Heart right ventricle (tissue), 16 donors: ENCODE results near the gene ACTR5. TPM values are rescaled to one million over a fixed set of nuclear protein-coding genes. Genes with fewer than 3 reads are reported as not detected.

Source experiments
- ATAC-seq, 8 donors: fragments of 200-7000 bp; cut with Tn5 transposase; one replicate each; pipeline ENCODE4 v1.9.1; 2020; ENCODE audit warnings: mild to moderate bottlenecking in 8 of 8, moderate library complexity in 8 of 8, moderate number of reproducible peaks in 1 of 8
- DNase-seq, 2 donors: peaks; one replicate each; pipeline ENCODE4 v3.0.0-alpha.2; 2020
- H3K27ac ChIP-seq, 10 donors: fragments of 200-600 bp; sonication (generic) in 2 of 10; one replicate each; pipeline versions ENCODE4 v1.5.0 to v1.8.0; 2020 to 2022; ENCODE audit warnings: mild to moderate bottlenecking in 3 of 10
- H3K27me3 ChIP-seq, 7 donors: fragments of 200-600 bp; one replicate each; pipeline ENCODE4 v1.8.0; 2021 to 2022; ENCODE audit warnings: mild to moderate bottlenecking in 2 of 7
- H3K36me3 ChIP-seq, 9 donors: fragments of 200-600 bp; sonication (generic) in 1 of 9; one replicate each; pipeline versions ENCODE4 v1.5.0 to v1.8.0; 2020 to 2022; ENCODE audit warnings: mild to moderate bottlenecking in 2 of 9
- H3K4me1 ChIP-seq, 9 donors: fragments of 200-600 bp; sonication (generic) in 1 of 9; one replicate each; pipeline versions ENCODE4 v1.5.0 to v1.8.0; 2020 to 2022; ENCODE audit warnings: mild to moderate bottlenecking in 4 of 9
- H3K4me3 ChIP-seq, 10 donors: fragments of 200-600 bp; sonication (generic) in 2 of 10; one replicate each; pipeline versions ENCODE4 v1.5.0 to v1.8.0; 2020 to 2022; ENCODE audit warnings: mild to moderate bottlenecking in 7 of 10, moderate library complexity in 2 of 10
- H3K9me3 ChIP-seq, 11 donors: fragments of 200-600 bp in 10 of 11; sonication (generic) in 2 of 11; one replicate each; pipeline versions ENCODE4 v1.5.0 to v1.8.0; 2013 to 2022; ENCODE audit warnings: mild to moderate bottlenecking in 2 of 11, control low read depth in 1 of 11, moderate library complexity in 1 of 11
- WGBS, 2 donors: extraction: QIAGEN DNeasy Blood & Tissue Kit; methylation state at CpG; one replicate each; pipeline ENCODE4 v1.1.7; 2013; ENCODE audit warnings: inconsistent platforms in 1 of 2; 5-methylcytosine and 5-hydroxymethylcytosine counted together
- intact Hi-C, 10 donors: fragments of 100-400 bp; cut with DNase I; formaldehyde crosslinking; loops; one replicate each; pipeline versions ENCODE4 v1.11.1 to v1.14.2; 2022
- polyA plus RNA-seq, 2 donors: library from polyadenylated mRNA; stranded (reverse); fragments of 200-250 nt; gene quantifications; one replicate each; pipeline ENCODE4 v1.2.3, GENCODE V29; 2013
- total RNA-seq, 10 donors: library from RNA; stranded (reverse); fragmentation: NEBNext Ultra II Directional in 3 of 10; extraction: Animal tissue kit (Norgen Biotek cat#: 25700) in 3 of 10; gene quantifications; one replicate each; pipeline versions ENCODE4 v1.2.1 to v1.2.4, GENCODE V29; 2021 to 2023
- TF ChIP-seq, protein P1 (sequence below), 9 donors: fragments of 200-600 bp; sonication (generic) in 2 of 9; IDR thresholded peaks; one replicate each; pipeline versions ENCODE4 v1.5.0 to v1.8.0; 2021 to 2022; ENCODE audit warnings: antibody characterized with exemption in 9 of 9, mild to moderate bottlenecking in 5 of 9, moderate library complexity in 1 of 9
- donor health status: Arrhythmogenic right ventricular cardiomyopathy.
- donor health status: ischemic (EF 13 %, LVEDD 7.1; RV severe dilation, severe dysfunction).
- donor health status: healthy with polysubstance abuse.
- donor health status: DM: no; HTN: yes; CAD: no.
- donor health status: DM: no; HTN: no; CAD: no.
- donor health status: ischemic (EF 25% LVEDD 6.9; RV normal size, moderate dysfunction).
- donor health status: ischemic (EF 25% LVEDD 5.7; RV mildly dilated, moderate dysfunction).
- donor health status: healthy.
- donor health status: DM: yes; HTN: yes; CAD: no.
- donor health status: Ischemic cardiomyopathy.
- donor health status: ischemic (EF 35%, LVEDD 5.7; RV mildly dilated, moderate dysfunction).
- donor health status: nonischemic (EF 11% LVEDD 7.7; RV severe dilation, severe dysfunction).
- donor health status: DM: yes; HTN: yes; CAD: no.
- donor health status: PGD.
- donor health status: ischemic (EF 29% LVEDD 5.4; RV normal size, mild dysfunction).
- donor health status: nonischemic (EF 23%, LVEDD 6.1; RV moderate dilation, normal function).

The ACTR5 gene
- total and polyA plus RNA-seq, 12 donors = 1.5 to 5.4 (median 2.8) TPM

DNA sequence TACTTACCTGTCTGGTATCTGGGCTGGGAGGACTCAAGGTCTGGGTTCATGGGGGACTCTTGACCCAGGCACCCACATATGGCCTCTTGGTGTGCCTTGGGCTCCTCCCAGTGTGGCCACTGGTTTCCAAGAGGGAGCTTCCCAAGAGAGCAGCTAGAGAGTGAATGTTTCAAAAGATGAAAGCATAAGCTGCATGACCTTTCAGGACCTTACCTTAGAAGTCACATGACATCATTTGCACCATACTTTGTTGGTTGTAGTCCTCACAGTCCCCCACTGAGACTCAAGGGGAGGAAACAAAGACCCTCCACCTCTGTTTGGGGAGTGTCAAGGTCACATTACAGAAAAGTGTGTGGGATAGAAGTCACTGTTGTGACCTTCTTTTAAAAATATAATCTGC is 13.9 kb downstream of the ACTR5 start:
- H3K36me3 ChIP-seq = peaks cover 0 to 100% (median 23%) of the 10 kb centered on the region in 9 donors
- ATAC-seq = no peak
- intact Hi-C loops = no loop called here
- H3K9me3 ChIP-seq = no peaks in the 10 kb centered on the region
- H3K27me3 ChIP-seq = no peaks in the 10 kb centered on the region
- no peak overlapping the region for H3K4me3 ChIP-seq
- no peak overlapping the region for H3K27ac ChIP-seq
- no peak for DNase-seq
- TF ChIP-seq, protein P1, sequence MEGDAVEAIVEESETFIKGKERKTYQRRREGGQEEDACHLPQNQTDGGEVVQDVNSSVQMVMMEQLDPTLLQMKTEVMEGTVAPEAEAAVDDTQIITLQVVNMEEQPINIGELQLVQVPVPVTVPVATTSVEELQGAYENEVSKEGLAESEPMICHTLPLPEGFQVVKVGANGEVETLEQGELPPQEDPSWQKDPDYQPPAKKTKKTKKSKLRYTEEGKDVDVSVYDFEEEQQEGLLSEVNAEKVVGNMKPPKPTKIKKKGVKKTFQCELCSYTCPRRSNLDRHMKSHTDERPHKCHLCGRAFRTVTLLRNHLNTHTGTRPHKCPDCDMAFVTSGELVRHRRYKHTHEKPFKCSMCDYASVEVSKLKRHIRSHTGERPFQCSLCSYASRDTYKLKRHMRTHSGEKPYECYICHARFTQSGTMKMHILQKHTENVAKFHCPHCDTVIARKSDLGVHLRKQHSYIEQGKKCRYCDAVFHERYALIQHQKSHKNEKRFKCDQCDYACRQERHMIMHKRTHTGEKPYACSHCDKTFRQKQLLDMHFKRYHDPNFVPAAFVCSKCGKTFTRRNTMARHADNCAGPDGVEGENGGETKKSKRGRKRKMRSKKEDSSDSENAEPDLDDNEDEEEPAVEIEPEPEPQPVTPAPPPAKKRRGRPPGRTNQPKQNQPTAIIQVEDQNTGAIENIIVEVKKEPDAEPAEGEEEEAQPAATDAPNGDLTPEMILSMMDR (IDR thresholded peaks at IDR 0.05) = no peak
- H3K4me1 ChIP-seq = peaks cover 0 to 13% (median 0%) of the 10 kb centered on the region in 9 donors

DNA sequence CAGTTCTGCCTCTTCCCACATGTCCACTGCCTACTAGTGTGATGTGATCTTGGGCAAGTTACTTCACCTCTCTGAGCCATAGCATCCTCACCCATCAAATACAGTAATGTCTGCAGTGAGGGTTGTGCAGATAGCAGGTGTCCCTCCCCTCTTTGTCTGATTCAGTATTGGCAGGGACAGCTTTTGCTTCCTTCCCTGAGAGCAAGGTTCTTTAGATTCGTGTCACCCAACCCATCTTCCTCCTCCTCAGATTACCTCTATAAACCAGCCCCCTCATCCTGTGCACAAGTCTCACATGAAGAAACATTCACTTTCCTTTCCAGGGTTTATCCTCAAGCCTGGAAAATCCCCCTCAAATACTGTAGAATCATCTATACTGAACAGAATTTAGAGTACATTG is 15.4 kb downstream of the ACTR5 start:
- DNase-seq (no peak), ATAC-seq (no peak)
- intact Hi-C loops = no loop called here
- peaks cover 0 to 100% (median 27%) of the 10 kb centered on the region in 9 donors for H3K36me3 ChIP-seq
- H3K27me3 ChIP-seq = no peaks in the 10 kb centered on the region
- no peaks in the 10 kb centered on the region for H3K9me3 ChIP-seq
- TF ChIP-seq, protein P1 (IDR thresholded peaks at IDR 0.05) = no peak
- no peak overlapping the region for H3K4me3 ChIP-seq
- WGBS, 2 donors = 81 to 90% methylated on average over 1 of the region's 1 CpG
- no peak overlapping the region for H3K27ac ChIP-seq
- peaks cover 0 to 6% (median 0%) of the 10 kb centered on the region in 9 donors for H3K4me1 ChIP-seq

DNA sequence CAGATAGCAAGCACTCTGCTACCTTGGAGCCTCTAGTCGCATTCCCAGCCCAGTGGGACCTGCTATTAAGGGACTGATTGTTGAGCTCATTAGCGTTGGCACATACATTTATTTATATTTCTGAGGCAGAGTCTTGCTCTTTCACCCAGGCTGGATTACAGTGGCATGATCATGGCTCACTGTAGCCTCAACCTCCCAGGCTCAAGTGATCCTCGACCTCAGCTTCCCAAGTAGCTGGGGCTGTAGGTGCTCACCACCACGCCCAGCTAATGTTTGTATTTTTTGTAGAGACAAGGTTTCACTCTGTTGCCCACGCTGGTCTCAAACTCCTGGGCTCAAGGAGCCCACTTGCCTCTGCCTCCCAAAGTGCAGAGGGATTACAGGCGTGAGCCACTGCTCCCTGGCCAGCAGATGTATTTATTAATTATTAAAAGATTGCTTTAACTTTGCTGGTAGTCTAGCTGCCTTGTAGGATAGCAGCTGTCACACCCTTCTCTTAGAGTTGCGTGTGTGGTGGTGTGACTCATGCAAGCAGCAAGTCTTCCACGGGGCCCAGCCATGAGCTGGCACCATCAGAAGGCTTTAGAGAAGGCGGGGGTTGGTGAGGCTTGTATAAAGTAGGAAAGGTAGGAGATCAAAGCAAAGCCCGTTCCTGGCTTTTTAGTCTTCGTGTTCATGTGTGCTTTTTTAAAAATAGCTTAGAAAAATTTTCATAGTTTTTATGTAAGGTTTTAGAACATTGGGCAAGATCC is 16.5 kb downstream of the ACTR5 start:
- intact Hi-C loops = no loop called here
- Histone ChIP-seq H3K4me1 (peaks cover 0 to 6% (median 0%) of the 10 kb centered on the region in 9 donors), H3K27me3 (no peaks in the 10 kb centered on the region), H3K36me3 (peaks cover 0 to 100% (median 24%) of the 10 kb centered on the region in 9 donors), H3K27ac (no peak overlapping the region), H3K4me3 (no peak overlapping the region), H3K9me3 (no peaks in the 10 kb centered on the region)
- TF ChIP-seq, protein P1 (IDR thresholded peaks at IDR 0.05) = no peak
- WGBS, 2 donors = 86 to 91% methylated on average over 11 of the region's 11 CpGs
- no peak for ATAC-seq
- DNase-seq = no peak

DNA sequence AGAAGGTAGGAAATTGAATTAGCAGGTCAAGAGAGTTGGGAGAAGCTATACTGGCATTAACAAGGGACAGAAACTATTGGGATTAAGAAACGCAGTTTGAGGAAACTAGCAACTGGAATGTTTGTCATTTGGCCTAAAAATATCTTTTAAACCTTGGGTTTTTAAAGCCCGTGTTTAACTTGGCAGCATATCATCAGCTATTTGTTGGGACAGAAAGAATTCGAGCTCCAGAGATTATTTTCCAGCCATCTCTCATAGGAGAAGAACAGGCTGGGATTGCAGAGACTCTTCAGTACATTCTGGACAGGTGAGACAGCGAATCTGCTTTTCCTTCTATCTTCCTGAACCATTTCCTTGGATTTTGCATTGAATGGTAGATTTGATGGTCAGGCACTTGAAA is 17.8 kb downstream of the ACTR5 start:
- TF ChIP-seq, protein P1 (IDR thresholded peaks at IDR 0.05) = no peak
- ATAC-seq = no peak
- no peak overlapping the region for H3K27ac ChIP-seq
- no peak for DNase-seq
- WGBS, 2 donors = 62 to 65% methylated on average over 4 of the region's 4 CpGs
- H3K4me3 ChIP-seq = no peak overlapping the region
- H3K36me3 ChIP-seq = peaks cover 0 to 100% (median 20%) of the 10 kb centered on the region in 9 donors
- H3K27me3 ChIP-seq = no peaks in the 10 kb centered on the region
- intact Hi-C loops = no loop called here
- peaks cover 0 to 6% (median 0%) of the 10 kb centered on the region in 9 donors for H3K4me1 ChIP-seq
- H3K9me3 ChIP-seq = no peaks in the 10 kb centered on the region
